OCI-LY3 (cell line): ENCODE data around the gene KIF17.

Experiments
- H2AFZ ChIP-seq: fragments of 200-600, 300-600 bp; shearing (Covaris generic); 2 replicates; pipeline ENCODE4 v1.6.0; 2014; ENCODE audit warnings: antibody characterized with exemption, low read depth, low read length
- H3K27ac ChIP-seq: fragments of 200-600, 300-600 bp; sonication (generic); 2 replicates; pipeline ENCODE4 v1.5.1; 2014; ENCODE audit warnings: mild to moderate bottlenecking, low read length, moderate library complexity, mixed read lengths
- H3K27me3 ChIP-seq: fragments of 200-600, 300-600 bp; sonication (generic); 2 replicates; pipeline ENCODE4 v1.6.1; 2014; ENCODE audit warnings: low read depth, low read length, mixed read lengths
- H3K36me3 ChIP-seq: fragments of 200-600, 300-600 bp; sonication (generic); replicated peaks from 2 replicates; pipeline ENCODE3; 2014; ENCODE audit warnings: low read depth, low read length, mixed read lengths
- H3K4me1 ChIP-seq: fragments of 300-600, 200-600 bp; sonication (generic); 2 replicates; pipeline ENCODE4 v1.6.1; 2014; ENCODE audit warnings: low read length, mixed read lengths
- H3K4me2 ChIP-seq: fragments of 200-600, 300-600 bp; sonication (generic); 2 replicates; pipeline ENCODE4 v1.6.1; 2014; ENCODE audit warnings: low read length, mixed read lengths
- H3K4me3 ChIP-seq: fragments of 300-600, 200-600 bp; sonication (generic); 2 replicates; pipeline ENCODE4 v1.5.1; 2014; ENCODE audit warnings: antibody characterized with exemption, mild to moderate bottlenecking, low read length, moderate library complexity
- H3K79me2 ChIP-seq: fragments of 300-600, 200-600 bp; shearing (Covaris generic); 2 replicates; pipeline ENCODE4 v1.6.1; 2014; ENCODE audit warnings: mild to moderate bottlenecking, low read length, mixed read lengths
- H3K9ac ChIP-seq: fragments of 300-600, 200-600 bp; shearing (Covaris generic); 2 replicates; pipeline ENCODE4 v1.6.0; 2014; ENCODE audit warnings: mild to moderate bottlenecking, low read length, moderate library complexity
- H3K9me3 ChIP-seq: fragments of 200-600, 300-600 bp; shearing (Covaris generic); 2 replicates; pipeline ENCODE4 v1.6.1; 2014; ENCODE audit warnings: low read length, mixed read lengths; ENCODE audit not compliant: insufficient read depth
- H4K20me1 ChIP-seq: fragments of 200-600, 300-600 bp; sonication (generic); 2 replicates; pipeline ENCODE4 v1.6.1; 2016; ENCODE audit warnings: low read length, mixed read lengths; ENCODE audit not compliant: insufficient read depth
- EZH2phosphoT487 ChIP-seq: fragments of 200-600 bp; shearing (Covaris generic); IDR thresholded peaks from 2 replicates; pipeline ENCODE4 v1.6.1; 2018; ENCODE audit warnings: antibody characterized with exemption, mixed run types, low read depth
- TF ChIP-seq, protein P1 (sequence below): fragments of 200-600, 300-600 bp; sonication (generic); IDR thresholded peaks from 2 replicates; pipeline ENCODE4 v1.5.1; 2014; ENCODE audit warnings: antibody characterized with exemption, low read length, low read depth

KIF17 gene

DNA sequence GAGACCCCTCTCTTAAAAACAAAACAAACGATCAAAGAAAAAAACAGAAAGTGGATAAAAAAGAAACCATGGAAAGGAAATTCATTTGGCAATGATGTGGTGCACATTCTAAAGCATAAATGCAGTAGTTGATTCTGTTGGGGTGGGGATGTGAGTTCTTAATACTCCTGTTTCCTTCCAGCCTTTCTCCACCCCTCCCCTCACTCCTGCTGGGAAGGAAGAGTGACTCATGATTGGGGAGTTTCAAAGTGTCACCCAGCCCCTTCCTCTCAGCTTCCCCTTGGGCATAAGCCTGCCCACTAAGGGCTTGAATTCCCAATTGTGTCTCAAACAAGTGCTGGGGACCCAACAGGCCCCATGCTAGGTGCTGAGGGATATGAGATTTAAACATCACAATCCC, 91.3 kb downstream of the KIF17 start:
- no peak for TF ChIP-seq EZH2phosphoT487
- TF ChIP-seq, protein P1, sequence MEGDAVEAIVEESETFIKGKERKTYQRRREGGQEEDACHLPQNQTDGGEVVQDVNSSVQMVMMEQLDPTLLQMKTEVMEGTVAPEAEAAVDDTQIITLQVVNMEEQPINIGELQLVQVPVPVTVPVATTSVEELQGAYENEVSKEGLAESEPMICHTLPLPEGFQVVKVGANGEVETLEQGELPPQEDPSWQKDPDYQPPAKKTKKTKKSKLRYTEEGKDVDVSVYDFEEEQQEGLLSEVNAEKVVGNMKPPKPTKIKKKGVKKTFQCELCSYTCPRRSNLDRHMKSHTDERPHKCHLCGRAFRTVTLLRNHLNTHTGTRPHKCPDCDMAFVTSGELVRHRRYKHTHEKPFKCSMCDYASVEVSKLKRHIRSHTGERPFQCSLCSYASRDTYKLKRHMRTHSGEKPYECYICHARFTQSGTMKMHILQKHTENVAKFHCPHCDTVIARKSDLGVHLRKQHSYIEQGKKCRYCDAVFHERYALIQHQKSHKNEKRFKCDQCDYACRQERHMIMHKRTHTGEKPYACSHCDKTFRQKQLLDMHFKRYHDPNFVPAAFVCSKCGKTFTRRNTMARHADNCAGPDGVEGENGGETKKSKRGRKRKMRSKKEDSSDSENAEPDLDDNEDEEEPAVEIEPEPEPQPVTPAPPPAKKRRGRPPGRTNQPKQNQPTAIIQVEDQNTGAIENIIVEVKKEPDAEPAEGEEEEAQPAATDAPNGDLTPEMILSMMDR, result no peak
- H3K9ac ChIP-seq, result no peak overlapping the region
- 0 out of 2 replicates have a peak, but pooled peaks cover 6% of the 10 kb centered on the region for H3K27me3 ChIP-seq
- H3K4me1 ChIP-seq, result no peaks in the 10 kb centered on the region
- H3K79me2 ChIP-seq, result no peaks in the 10 kb centered on the region
- no peak overlapping the region for H2AFZ ChIP-seq
- no peak overlapping the region for H3K4me2 ChIP-seq
- no peaks in the 10 kb centered on the region for H4K20me1 ChIP-seq
- H3K9me3 ChIP-seq, result no peaks in the 10 kb centered on the region
- H3K27ac ChIP-seq, result no peak overlapping the region
- H3K4me3 ChIP-seq, result no peak overlapping the region
- no peaks in the 10 kb centered on the region for H3K36me3 ChIP-seq

- Histone ChIP-seq H3K36me3 (no peaks in the 10 kb centered on the region), H3K79me2 (no peaks in the 10 kb centered on the region), H3K9ac (no peak overlapping the region), H3K4me1 (no peaks in the 10 kb centered on the region), H3K27ac (no peak overlapping the region), H2AFZ (no peak overlapping the region), H4K20me1 (no peaks in the 10 kb centered on the region), H3K9me3 (no peaks in the 10 kb centered on the region), H3K27me3 (0 out of 2 replicates have a peak, but pooled peaks cover 6% of the 10 kb centered on the region), H3K4me3 (no peak overlapping the region), H3K4me2 (no peak overlapping the region)
- TF ChIP-seq, protein P1, result no peak
- no peak for TF ChIP-seq EZH2phosphoT487
Observed at GRCh38 chr1:20626098-20626427, 91.7 kb downstream of the KIF17 start.

GRCh38 chr1:20625176-20626097, 92.4 kb downstream of the KIF17 start:
- TF ChIP-seq EZH2phosphoT487, result no peak
- TF ChIP-seq, protein P1, result no peak
- Histone ChIP-seq H3K4me3 (no peak overlapping the region), H3K4me2 (no peak overlapping the region), H3K79me2 (no peaks in the 10 kb centered on the region), H4K20me1 (no peaks in the 10 kb centered on the region), H2AFZ (no peak overlapping the region), H3K27ac (no peak overlapping the region), H3K4me1 (no peaks in the 10 kb centered on the region), H3K36me3 (no peaks in the 10 kb centered on the region), H3K9ac (no peak overlapping the region), H3K9me3 (no peaks in the 10 kb centered on the region), H3K27me3 (0 out of 2 replicates have a peak, but pooled peaks cover 6% of the 10 kb centered on the region)

DNA sequence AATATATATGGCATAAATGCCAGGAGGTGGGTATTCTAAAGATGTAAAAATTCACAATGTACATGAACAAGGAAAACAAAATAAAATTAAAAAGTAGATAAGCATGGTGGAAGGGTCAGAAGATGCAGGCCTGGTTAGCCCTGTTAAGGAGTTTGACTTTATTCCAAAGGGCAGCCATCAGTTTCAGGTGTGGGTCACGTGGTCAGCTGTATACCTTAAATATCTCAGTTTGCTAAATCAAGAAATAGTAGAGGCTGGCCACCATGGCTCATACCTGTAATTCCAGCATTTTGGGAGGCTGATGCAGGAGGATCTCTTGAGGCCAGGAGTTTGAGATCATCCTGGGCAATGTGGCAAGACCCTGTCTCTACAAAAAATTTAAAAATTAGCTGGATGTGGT, 93.1 kb downstream of the KIF17 start:
- Histone ChIP-seq H3K9me3 (no peaks in the 10 kb centered on the region), H3K4me2 (no peak overlapping the region), H3K27ac (no peak overlapping the region), H3K27me3 (0 out of 2 replicates have a peak, but pooled peaks cover 6% of the 10 kb centered on the region), H3K4me1 (no peaks in the 10 kb centered on the region), H3K36me3 (no peaks in the 10 kb centered on the region), H2AFZ (no peak overlapping the region), H3K9ac (no peak overlapping the region), H4K20me1 (no peaks in the 10 kb centered on the region), H3K79me2 (no peaks in the 10 kb centered on the region), H3K4me3 (no peak overlapping the region)
- TF ChIP-seq, protein P1, result no peak
- TF ChIP-seq EZH2phosphoT487, result no peak
